T-helper 1 cell treated with Interleukin-12 subunit alpha and Interleukin-12 subunit beta and Interleukin-4 antibody, amounts not matched to agents 30 ng/mL and 1 ng/mL, for 36 hours (primary cell): ENCODE measurements around the gene ACSL3. TPM values are rescaled to one million over a fixed set of nuclear protein-coding genes. Genes with fewer than 3 reads are reported as not detected.

ENCODE experiments used
- intact Hi-C: fragments of 100-400 bp; cut with micrococcal nuclease; formaldehyde crosslinking; loops from one replicate; pipeline ENCODE4 v1.15.1; 2024
- total RNA-seq: library from RNA; stranded (reverse); gene quantifications from 2 replicates; pipeline ENCODE4 v1.2.3, GENCODE V29; 2022

The ACSL3 gene
- total RNA-seq, 1 donor from 2014 or later: 54.6 TPM

DNA sequence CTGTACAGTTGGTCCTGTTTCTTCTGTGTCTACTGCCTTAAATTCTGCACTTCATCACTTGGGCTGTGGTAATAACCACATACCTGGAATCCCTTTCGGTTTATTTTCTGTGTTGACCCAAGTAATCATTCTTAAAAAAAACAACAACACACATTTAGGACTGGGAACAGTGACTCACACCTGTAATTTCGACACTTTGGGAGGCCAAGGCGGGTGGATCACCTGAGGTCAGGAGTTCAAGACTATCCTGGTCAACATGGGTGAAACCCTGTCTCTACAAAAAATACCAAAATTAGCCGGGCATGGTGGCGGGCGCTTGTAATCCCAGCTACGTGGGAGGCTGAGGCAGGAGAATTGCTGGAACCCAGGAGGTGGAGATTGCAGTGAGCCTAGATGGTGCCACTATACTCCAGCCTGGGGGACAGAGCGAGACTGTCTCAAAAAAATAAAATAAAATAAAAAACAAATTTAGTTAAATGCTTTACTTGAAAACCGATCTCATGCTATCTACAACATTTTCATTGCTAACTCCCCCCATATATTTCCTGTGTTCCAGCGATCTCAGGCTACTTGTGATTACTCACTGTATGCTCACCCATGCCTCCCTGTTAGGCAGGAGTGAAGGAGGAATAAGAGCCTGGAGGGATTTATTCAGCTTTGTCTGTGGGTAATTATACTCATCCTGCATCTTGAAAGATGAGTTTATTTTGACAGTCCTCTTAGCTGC lies 18.2 kb downstream of the ACSL3 start:
- intact Hi-C loops: no loop called here

DNA sequence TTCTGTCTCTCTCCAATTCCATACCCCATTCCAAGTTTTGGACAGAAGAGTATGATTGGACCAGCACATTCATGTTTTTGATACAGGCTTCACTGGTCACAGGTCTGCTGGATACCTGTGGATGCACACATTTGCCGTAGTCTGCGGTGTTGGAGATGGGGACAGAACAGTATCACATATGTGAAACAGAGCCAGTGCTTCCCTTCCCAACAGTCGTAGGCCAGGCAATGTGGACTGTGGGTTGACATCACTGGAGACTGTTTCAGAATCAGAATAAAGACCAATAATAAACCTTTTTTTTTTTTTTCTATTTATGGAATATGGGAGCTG lies 18.7 kb downstream of the ACSL3 start:
- intact Hi-C loops: no loop called here

DNA sequence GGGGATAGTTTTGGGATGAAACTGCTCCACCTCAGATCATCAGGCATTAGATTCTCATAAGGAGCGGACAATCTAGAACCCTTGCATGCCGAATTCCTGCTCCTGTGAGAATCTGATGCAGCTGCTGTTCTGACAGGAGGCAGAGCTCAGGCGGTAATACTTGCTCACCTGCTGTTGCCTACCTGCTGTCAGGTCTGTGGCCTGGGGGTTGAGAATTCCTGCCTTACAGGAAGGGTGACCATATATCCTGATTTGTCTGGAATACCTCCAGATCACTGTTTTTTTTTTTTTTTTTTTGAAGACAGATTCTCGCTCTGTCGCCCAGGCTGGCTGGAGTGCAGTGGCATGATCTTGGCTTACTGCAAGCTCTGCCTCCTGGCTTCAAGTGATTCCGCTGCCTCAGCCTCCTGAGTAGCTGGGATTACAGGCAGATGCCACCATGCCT lies 21.7 kb downstream of the ACSL3 start:
- intact Hi-C loops: no loop called here

DNA sequence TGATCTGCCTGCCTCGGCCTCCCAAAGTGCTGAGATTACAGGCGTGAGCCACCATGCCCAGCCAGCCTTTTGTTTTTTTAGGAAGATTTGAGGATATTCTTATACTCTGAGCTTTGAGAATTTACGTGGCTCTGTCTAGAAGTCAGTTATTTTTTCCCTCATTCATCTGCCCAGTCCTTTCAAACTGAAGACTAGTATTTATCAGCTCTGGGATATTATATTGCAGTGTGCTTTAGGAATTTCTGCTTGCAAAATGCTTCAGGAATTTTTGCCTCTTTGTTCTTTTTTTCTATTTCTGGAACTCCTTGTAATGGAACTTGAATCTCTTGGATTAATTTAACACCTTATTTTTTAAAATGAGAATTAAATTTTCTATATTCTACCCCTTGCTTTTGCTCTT lies 22.6 kb downstream of the ACSL3 start:
- intact Hi-C loops: no loop called here

DNA sequence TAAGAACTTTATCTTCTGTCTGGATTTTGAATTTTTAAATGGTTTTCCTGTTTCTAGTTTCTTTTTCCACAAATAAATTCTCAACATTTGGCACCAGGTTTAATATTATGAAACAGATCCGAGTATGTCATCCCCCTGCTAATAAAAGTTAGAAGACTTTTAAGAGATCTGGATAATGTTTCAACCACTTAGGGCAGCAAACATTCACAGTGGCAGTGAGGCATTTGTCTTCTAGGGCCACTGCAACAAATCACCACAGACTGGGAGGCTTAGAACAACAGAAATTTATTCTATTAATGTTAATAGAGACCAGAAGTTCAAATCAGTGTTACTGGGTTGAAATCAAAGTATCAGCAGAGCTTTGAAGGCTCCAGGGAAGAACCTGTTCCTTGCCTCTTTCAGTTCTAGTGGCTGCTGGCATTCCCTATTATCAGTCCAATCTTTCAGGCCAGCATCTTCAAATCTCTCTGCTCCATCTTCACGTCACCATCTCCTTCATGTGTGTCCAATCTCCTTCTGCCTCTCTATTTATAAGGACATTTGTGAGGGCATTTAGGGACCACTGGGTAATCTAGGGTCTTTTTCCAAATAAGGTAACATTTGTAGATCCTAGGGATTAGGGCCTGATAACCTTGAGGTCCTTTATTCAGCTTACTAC lies 23.4 kb downstream of the ACSL3 start:
- intact Hi-C loops: no loop called here

DNA sequence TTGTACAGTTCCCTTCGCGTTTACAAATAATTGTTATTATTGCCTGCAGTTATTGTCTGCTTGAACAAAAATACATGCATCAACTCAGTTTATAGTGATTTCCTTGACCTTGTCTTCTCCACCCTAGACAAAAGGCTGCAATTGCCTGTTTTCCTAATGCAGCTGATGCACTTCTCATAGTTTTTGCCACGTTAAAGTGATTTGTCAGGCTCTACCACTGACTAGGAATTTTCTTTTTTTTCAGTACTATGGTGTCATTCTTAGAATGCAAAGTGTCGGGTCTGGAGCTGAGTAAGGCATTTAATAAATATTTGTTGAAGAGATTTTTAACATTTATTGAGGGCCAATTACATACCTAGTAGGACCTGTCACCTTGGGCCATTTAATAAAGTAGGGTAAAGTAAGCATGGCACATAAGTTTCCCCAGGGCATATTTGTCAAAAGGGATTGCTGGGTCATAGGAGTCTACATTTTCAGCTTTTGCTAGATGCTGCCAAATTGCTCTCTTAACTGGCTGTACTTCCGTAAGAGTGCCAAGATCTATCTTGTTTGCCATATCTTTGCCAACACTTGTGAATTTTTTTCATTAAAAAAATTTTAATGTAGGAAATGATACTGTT lies 24.1 kb downstream of the ACSL3 start:
- intact Hi-C loops: no loop called here

DNA sequence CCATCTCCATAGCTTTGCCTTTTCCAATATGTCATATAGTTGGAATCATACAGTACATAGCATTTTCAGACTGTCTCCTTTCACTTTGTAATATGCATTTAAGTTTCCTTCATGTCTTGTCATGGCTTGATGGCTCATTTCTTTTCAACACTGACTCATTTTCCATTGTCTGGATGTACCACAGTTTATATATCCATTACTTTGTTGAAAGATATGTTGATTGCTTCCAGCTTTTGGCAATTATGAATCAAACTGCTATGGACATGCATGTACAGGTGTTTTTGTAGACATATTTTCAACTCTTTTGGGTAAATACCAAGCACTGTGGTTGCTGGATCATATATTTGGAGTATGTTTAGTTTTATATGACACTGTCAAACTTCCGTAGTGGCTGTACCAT lies 26.3 kb downstream of the ACSL3 start:
- intact Hi-C loops: no loop called here

DNA sequence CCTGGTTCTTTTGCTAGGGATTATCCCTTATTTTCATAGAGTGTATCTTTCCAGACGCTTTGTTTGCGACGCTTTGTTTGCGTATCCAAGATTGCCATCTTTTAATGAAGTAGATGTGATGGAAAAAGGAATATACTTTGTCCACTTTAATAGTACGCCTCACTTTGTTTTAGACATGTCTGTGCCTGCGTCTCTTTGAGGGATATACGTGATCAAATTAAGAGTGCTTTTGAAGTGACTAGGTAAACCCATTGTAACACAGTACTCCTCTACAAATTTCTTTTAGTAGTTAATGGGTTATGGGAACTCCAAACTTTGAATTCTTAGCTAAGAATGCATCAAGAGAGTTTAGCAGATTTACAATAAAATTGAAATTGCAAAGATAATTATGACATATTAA lies 27.9 kb downstream of the ACSL3 start:
- intact Hi-C loops: no loop called here

DNA sequence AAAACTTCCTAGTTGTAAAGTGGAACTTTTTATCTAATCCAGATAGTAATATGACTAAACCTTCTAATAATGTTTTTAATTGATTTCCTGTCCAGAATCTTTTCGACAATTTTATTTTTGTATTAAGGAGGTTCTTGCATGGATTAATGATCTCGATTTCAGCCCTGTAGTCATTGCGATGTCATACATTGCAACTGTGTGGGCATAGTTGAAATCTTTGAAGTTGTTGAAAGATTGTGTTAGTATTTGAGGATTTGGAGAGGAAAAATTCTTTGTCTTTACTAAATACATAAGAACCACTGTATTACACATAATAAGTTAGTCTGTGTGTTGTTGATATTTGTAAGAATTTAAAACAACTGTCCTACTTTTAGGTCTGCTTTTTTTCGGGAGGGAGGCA lies 31.1 kb downstream of the ACSL3 start:
- intact Hi-C loops: no loop called here

DNA sequence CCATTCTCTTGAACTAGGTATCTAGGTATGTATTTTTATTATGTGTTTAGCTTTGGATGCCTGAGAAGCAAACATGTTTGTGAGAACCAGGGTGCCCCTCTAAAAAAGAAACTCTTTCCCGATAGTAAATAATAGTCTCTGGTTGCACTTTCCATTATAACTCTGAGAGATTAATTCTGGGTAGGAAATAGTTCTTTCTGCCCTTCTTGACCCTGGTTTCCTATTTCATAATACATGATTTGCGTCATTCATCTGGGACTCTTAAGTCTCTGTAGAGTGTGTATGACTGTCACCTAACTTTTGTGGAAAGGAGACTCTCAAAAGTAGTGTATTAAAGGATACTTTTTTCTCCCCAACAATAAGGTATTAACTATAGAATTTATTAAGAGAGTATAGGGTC lies 31.5 kb downstream of the ACSL3 start:
- intact Hi-C loops: no loop called here

DNA sequence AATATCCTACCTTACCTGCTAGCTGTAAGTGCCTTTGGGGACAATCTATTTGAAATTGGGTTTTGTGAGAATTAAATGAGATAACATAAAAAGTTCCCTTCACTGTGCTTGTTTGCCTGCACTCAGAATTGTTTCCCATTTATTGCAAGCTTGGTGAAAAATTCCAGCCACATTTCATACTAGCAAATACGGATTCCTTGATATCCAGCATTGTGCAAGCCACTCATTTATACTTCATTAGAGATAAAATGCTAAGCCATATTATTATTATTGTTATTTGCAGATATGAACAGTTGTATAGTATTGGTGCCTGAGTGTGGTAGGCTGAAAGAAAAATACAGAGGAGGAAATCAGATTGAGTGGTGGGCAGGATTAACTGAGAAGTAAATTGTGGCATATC lies 31.9 kb downstream of the ACSL3 start:
- intact Hi-C loops: no loop called here

DNA sequence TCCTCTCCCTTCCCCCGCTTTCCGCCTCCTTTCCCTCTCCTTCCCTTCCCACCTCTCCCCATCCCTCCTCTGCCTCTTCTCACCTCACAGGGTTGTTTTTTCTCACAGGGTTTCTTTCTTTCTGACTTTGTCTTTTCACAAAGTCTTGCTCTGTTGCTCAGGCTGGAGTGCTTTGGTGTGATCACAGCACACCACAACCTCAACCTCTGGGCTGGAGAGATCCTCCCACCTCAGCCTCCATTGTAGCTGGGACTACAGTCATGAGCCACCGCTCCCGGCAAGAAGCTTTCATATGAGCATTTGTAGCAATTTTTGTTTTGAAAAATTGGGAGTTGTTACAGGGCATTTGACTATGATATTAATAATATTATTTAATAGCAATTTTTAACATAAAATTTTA lies 32.9 kb downstream of the ACSL3 start:
- intact Hi-C loops: no loop called here

DNA sequence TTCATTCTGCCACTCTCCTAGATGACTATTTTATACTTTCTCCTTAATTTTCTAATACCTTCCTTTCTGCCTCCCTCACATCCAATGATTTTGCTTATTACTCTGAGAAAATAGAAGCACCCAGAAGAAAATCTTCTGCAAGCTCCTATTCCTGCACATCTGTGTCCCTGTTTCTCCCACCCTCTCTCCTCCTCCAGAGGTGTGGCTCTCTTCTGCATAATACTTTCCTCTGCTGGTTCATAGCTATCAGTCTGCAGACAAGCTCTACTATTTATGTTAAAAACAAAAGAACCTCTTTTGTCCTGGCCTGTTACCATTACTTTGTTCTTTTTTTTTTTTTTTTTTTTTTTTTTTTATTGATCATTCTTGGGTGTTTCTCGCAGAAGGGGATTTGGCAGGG lies 34.3 kb downstream of the ACSL3 start:
- intact Hi-C loops: no loop called here

DNA sequence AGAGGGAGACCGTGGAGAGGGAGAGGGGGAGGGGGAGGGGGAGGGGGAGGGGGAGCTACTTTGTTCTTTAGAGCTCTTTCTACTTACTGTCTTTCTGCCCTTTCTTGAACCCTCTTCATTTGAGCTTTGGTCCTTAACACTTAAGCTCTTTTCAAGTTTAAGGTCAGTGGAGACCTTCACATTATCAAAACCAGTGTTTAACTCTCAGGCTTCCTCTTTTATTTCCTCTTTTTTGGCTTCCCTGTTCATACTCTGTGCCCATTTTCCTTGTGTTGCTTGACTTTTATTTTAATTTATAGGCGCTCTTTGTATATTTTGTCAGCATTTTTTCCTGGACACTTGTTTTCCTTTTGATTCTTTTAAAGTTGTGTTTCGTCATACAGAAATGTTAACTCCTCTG lies 37.1 kb downstream of the ACSL3 start:
- intact Hi-C loops: no loop called here

DNA sequence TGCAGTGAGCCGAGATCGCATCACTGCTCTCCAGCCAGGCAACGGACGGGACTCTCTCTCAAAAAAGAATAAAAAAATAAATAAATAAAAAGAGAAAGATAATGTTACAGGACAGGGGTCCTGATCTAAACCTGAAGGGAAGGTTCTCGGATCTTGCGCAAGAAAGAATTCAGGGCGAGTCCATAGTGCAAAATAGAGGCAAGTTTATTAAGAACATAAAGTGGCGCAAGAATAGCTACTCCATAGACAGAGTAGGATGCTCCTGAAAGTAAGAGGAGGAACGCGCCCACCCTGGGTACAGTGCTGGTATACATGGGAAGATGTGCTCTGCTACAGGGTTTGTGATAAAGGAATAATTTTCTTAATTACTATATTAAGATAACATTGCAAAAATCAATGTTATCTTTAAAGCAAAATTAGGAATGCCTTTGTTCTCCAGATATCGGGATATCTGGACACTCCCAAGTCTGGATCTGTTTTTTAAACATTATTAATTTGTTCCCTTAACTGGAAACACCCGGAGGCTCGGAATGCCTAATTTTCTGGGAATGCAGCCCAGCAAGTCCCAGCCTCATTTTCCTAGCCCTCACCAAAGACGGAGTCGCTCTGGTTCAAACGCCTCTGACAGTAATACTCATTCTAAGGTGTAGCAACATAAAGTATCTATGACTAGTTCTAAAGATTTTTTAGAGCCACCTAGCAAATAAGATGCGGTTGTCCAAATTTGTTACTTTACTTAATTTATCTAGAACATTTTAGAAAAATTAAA lies 38.8 kb downstream of the ACSL3 start:
- intact Hi-C loops: no loop called here

DNA sequence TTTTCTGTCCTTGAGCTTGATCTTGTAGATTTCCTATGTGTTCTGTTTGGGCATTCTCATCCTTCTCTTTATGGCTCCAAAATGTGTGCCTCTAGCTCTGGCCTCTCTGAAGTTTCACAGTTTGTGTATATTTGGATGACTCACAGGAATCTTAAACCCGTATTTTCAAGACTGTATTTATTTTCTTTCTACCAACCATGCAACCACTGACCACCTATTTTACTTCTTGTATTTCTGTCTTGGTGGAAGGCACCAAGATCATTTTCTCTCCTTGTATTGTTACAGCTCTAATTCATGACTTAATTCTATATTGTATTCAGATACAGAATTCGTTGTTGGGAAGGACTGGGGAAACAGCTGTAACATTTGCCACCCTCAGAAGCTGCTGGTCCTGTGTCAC lies 39.5 kb downstream of the ACSL3 start:
- intact Hi-C loops: no loop called here

DNA sequence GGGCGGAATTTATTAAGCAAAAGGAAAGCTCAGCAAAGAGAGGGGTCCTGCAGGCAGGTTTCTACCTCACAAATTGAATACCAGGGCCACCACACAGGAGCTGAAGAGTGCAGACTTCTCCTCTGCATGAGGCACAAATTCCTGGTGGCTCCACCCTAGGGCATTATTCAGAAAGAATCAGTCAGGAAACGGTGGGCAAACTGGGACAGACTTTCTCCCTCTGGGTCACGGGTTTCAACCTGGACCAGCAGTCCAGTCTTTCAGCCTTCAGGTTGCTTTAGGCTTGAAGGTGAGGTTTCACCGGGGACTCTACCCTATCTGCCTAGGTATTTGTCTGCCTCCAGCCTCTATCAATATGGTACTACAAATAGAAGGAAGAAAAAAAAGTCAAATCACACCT lies 41.8 kb downstream of the ACSL3 start:
- intact Hi-C loops: loop anchor here (1.0 to 2.0 kb wide), 7 partner anchors 42 to 584 kb away; no protein-coding TSS in a partner anchor

DNA sequence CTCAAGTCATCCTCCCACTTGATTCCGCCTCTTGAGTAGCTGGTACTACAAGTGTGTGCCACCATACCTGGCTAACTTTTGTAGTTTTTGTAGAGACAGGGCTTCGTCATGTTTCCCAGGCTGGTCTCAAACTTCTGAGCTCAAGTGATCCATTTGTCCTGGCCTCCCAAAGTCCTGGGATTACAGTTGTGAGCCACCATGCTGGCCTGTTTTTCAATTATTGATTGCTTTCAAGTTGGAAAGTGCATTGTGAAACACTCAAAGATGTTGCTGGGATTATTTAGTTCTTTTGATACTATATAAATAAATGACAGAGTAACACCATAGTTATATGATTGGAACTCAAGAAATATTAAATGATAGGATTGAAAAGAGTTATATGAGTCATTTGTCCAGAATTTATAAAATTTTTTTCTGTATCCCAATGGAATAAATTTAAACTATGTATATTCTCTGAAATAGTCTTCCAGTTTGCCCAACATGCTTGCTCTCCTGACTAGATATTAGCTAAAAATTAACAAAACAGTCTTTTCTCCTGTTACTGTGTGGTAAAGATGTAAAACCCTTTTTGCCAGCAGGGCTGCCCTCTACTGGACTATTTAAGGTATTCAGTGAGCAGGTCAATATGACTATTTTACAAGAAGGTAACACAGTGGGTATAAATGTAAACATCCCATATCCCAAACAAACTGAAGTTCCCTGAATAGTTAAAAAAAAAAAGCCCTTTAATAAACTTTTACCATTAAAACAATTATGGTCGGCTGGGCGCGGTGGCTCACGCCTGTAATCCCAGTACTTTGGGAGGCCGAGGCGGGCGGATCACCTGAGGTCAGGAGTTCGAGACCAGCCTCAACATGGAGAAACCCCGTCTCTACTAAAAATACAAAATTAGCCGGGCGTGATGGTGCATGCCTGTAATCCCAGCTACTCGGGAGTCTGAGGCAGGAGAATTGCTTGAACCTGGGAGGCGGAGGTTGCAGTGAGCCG lies 42.7 kb downstream of the ACSL3 start:
- intact Hi-C loops: loop anchor here (1.0 to 2.0 kb wide), 7 partner anchors 43 to 585 kb away; no protein-coding TSS in a partner anchor

DNA sequence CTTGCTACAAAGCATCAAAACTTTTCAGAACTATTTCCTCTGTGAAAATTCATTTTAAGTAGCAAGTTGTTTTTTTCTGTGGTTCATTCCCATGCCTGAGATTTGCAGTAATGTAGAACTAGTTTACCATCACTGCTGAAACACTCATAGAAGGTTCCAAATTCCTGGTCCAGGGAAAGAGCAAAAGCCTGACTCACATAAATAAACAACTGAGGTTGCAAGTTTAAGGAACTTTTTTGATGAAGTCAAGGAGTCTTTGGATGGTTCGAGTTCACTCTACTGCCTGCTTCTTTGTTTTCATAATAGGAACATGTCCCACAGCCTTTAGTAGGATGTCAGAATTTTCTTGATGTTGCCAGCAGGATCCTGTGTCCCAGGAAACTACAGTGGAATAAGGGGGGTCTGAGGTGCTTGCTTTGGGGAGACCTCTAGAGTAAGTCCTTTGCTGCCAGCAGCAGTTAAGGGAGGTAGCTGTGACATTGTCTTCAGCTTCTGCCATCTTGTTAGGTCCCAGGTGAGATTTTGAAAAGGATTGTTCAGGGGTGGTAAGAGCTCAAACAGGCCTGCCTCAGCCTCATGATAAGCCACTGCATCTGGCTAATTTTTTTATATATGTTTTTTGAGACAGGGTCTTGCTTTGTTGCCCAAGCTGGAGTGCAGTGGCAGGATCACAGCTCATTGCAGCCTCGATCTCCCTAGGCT lies 43.9 kb downstream of the ACSL3 start:
- intact Hi-C loops: no loop called here

DNA sequence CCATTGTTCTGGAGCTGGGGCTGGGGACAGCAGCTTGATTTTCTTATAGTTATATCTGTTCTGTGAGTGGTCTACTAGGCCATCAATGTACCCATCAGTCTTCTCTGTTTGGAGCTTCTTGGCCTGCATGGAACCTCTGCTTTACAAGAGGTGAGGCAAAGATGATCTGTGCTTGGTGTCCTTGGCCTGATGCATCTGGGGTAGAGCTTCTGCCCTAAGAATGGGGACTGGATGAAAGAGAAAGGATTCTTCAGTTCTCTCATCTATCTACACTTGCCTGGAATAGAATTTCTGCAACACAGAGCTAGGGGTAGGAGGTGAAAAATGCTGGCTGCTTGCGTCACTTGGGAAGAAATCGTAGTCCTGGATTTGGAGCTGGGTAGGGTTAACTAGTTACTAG lies 46.2 kb downstream of the ACSL3 start:
- intact Hi-C loops: no loop called here
